ENCODE data around the gene DENND1B.
A peak's percentile ranks its signal among the peaks of the same experiment; 100 is the strongest.
"Not testable (repeated sequence)": the region's sequence is repeated elsewhere in the genome, so short reads cannot be mapped to it uniquely, and the experiment has no call there.

DENND1B gene

GRCh38 chr1:197544553-197544952 lies 230.7 kb downstream of the DENND1B start:
- no peak for DNase-seq

DNA sequence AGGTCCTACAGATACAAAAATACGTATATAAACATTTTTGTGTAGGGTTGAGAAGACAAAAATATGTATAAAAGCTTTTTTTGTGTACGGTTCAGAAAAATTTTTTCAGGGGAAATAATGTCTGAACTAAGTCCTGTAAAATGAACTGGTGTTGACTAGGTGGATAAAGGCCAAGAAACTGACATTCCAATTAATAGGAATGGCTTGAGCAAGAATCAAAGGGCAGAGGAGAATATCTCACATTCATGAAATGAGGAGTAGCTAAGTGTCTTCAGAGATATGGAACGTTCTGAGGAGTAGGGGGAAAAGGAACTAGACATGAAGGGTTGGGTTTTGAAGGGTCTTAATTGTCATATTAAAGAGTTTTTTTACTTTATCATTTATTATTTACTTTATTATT lies 231.2 kb downstream of the DENND1B start:
- no peak for DNase-seq

DNA sequence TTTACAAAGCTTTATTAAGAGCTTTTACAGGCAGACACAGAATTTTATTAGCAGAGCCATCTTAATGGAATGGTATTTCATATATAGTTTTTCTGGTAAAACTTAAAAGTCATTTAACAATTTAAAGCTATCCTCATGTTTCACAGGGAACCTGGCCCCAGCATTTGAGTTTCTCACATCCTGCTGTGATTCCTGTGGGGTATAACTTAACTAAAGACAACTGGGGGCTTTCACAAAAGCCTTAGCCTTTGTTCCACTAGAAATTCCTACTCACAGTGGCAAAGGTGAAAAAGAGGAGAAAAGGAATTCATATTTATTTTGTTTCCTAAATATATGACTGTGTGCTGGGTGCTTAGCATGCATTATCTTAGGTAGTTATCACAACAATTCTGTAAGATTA lies 233.9 kb downstream of the DENND1B start:
- DNase-seq, result no peak

- peak; percentile 28 for DNase-seq
These were observed 248.4 kb downstream of the DENND1B start for GRCh38 chr1:197526736-197527371.

- peak; percentile 60 for DNase-seq
These were observed 254.1 kb downstream of the DENND1B start for GRCh38 chr1:197521118-197521739.

DNA sequence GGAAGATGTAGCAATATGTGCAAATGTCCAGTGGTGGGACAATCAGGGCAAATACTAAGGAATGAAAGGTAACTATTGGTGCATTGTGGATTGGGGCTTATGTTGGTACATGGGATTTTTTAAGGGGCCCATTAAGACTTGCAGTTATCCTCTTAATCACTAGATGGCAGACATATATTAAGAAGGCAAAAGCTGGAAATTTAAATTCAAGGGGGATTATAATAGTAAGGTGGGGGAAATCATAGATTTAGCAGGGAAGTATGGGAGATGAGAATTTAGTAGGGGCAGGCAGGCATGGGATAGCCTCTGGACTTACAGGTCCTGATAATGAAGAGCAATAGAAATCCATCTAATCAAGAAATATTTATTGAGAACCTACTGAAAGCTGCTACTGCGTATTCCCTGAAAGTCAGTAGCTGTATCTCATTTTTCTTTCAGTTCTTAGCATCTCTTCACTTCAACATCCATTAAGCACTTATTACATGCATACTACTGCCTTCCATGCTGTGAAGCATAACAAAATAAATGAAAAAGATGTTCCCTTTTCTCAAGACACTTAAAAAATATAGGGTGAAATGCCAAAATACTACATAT lies 255.4 kb downstream of the DENND1B start:
- peak; percentile 7 for DNase-seq

DNA sequence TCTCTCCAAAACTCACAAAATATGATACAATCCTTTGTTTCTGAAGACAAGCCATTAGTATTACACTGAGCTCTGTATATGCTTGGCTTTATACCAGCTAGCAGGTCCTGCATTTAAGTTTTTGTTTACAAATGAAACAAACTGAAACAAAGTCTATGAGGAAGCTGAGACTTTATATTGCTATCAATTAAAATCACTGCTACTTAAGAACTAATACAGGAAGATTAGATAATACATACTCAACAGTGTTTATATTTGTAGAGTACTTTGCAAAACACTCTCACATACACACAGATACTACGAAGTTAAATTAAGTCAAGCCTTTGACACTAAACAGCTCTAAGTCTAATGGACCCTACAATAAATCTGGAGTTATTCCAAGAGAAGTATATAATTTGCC lies 259.9 kb downstream of the DENND1B start:
- no peak for DNase-seq

DNA sequence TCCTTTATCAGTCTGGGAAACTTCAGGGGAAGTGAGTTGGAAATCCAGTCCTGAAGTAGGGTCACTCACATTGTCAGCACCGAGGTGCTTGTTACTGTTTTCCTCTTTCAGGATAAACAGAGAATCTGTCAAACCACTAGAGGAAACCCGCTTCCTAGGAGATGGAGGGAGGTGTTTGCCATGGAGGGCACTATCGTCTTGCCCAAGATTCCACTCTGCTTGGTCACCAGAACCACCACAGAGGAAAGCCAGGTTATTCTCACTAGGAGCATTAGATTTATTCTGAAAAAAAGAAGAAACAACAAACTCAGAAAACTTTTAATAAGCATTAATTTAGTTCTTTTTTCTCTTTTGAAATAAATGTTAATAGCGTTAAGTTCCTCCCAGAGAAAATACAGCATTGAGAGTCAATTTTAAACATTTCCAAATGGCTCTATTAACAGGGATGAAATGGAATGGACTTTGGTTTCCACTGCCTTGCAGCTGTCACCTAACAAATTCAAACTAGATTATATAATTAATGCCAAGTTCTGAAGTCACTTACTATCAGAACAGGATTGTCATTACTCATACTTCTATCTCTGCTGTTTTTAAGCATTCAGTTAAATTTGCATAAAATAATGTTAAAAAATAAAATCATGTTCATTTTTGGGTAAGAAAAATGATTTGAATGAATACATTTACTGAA lies 264.4 kb downstream of the DENND1B start:
- no peak for DNase-seq

DNA sequence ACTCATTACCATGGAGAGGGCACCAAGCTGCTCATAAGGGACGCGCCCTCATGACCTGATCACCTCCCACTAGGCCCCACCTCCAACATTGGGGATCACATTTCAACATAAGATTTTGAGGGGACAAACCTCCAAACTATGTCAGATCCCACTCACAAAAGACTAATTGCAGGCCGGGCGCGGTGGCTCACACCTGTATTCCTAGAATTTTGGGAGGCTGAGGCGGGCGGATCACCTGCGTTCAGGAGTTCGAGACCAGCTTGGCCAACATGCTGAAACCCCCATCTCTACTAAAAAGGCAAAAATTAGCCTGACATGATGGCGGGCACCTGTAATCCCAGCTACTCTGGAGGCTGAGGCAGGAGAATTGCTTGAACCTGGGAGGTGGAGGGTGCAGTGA lies 278.6 kb downstream of the DENND1B start:
- DNase-seq, result no peak

- DNase-seq, result not testable (repeated sequence)
These were observed 283.8 kb downstream of the DENND1B start for GRCh38 chr1:197491505-197491904.

- DNase-seq, result no peak
These were observed 288.3 kb downstream of the DENND1B start for GRCh38 chr1:197486946-197487345.

- DNase-seq, result no peak
These were observed 289.5 kb downstream of the DENND1B start for GRCh38 chr1:197485790-197486189.

GRCh38 chr1:197481101-197481500 lies 294.2 kb downstream of the DENND1B start:
- no peak for DNase-seq

GRCh38 chr1:197480446-197480845 lies 294.8 kb downstream of the DENND1B start:
- DNase-seq, result no peak

DNA sequence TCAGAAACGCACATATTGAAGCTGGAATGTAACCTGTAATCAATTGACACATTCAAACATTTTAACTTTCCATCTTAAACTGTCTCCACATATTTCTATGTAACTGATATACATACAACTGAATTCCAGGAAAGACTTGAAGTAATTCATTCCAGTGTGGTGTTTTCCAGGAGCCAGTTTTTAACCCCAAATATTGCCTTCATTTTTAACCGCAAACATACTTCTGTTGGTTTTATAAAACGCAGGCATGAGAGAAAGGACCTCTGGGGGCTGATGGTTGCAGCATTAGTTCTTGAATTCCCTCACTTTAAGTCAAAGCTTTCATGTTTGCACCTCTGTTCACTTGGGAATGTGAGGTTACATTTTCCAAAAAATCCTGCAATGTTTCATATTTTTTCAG lies 303.1 kb downstream of the DENND1B start:
- DNase-seq, result peak; percentile 51

DNA sequence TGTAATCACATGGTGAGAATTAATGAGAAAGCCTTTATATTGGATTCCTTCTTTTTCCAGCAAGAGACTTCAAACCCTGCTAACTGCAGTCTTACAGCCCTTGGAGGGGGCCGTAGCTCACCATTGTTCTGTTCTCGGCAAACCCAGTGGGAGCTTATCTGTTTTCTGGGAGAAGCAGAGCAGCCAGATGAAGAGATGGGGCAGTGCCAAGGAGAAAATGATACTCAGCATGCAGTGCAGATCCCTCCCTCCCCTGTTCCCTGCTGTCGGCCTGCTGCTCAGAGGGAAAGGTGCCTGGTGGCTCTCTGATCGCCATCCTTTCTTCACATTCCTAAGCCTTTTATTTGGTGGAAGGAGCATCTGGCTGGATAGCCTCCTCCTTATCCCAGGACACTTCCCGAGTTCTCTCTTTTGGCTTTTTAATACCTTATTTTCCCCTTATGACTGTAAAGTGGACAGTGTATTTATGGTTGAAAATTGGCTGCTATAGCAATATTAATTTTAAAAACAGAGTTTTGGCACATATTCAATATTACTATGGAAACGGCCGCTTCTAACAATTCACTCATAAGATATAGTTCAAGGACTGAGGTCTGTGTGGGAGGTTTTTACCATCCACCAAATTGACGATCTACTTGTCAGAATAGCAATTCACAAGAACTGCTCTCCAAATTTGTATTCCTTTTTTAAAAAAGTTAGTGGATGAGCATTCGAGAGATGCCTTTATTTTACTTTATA lies 303.9 kb downstream of the DENND1B start:
- DNase-seq, result peak; percentile 7

- no peak for DNase-seq
These were observed 304.9 kb downstream of the DENND1B start for GRCh38 chr1:197470330-197470729.

- DNase-seq, result no peak
These were observed 305.6 kb downstream of the DENND1B start for GRCh38 chr1:197469620-197470210.

GRCh38 chr1:197468543-197469175 lies 306.6 kb downstream of the DENND1B start:
- no peak for DNase-seq

DNA sequence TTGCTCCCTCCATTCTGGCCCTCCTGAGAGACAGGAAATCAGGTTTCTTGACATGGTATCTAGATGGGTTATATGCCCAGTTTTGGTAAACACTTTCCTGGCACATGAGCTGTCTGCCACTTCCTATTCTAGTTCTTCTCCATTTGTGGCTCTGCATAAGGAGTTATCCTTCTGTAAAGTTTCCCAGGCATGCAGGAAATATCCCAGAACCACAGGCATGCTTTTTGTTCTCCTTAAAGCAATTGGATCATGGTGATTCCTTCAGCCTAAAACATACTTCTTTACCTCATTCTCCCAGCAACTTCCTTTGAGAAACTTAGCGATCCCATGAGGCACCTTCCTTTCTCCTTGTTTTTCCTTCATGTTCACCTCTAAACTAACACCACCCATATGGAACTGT lies 307.4 kb downstream of the DENND1B start:
- DNase-seq, result peak; percentile 73

DNA sequence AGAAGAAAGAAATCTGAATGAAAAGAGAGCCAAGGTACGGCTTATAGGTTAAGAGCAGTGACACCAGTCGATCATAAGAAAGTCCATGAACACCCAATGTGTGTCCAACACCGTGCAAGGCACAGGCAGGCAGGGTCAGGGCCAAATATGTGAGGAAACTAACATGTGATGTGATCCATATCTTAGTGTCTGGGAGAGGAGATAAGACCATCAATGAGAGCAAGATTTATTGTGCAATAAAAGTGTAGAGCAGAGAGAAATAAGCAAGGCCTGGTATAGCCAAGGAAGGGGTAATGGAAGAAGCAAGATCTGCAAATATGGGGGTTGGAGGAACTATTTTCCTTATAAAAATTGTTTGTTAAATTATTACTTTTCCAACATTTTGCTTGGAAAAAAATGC lies 308.5 kb downstream of the DENND1B start:
- DNase-seq, result no peak

All from fibroblast of skin of scalp (primary cell).